Esophagus muscularis mucosa (tissue), 4 donors: Measurements from ENCODE around the gene CAGE1.

Experiments
- EP300 ChIP-seq: sonication (generic); formaldehyde crosslinking; IDR thresholded peaks from one replicate; pipeline ENCODE4 v1.6.1; 2017; ENCODE audit warnings: antibody characterized with exemption
- POLR2A ChIP-seq: fragments of 450-650 bp; IDR thresholded peaks from one replicate; pipeline ENCODE4 v1.6.1; 2017; ENCODE audit warnings: antibody characterized with exemption, moderate library complexity, mild to moderate bottlenecking, low read depth
- POLR2AphosphoS5 ChIP-seq, 2 donors: sonication (generic); formaldehyde crosslinking; IDR thresholded peaks; one replicate each; pipeline ENCODE4 v1.6.1; 2017; ENCODE audit warnings: antibody characterized with exemption in 2 of 2
- TF ChIP-seq, protein P1 (sequence below), 3 experiments: fragments of 200-600 bp in 2 of 3; fragments of 450-650 bp in 1 of 3; sonication (generic) in 2 of 3; IDR thresholded peaks; one replicate each; pipeline ENCODE4 v1.5.1; 2017 to 2019; ENCODE audit warnings: antibody characterized with exemption in 3 of 3, mild to moderate bottlenecking in 2 of 3, moderate library complexity in 1 of 3

DNA sequence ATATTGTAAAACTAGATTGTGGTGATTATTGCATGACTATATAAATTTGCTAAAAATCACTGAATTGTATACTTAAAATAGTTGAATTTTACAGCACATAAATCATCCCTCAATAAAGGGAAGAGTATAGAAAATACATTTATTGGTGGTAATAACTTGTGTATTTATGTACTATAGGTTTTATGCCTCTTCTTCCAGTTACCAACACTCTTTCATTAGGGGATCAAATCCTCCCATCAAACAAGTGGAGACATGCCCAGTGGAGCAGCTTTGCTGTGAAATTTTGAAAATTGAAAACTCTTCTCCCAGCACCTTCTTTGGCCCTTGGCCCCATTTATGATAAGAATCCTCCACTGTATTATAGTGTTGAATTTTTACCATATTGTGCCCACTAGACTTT, 66.5 kb downstream of the CAGE1 start:
- TF ChIP-seq, protein P1, sequence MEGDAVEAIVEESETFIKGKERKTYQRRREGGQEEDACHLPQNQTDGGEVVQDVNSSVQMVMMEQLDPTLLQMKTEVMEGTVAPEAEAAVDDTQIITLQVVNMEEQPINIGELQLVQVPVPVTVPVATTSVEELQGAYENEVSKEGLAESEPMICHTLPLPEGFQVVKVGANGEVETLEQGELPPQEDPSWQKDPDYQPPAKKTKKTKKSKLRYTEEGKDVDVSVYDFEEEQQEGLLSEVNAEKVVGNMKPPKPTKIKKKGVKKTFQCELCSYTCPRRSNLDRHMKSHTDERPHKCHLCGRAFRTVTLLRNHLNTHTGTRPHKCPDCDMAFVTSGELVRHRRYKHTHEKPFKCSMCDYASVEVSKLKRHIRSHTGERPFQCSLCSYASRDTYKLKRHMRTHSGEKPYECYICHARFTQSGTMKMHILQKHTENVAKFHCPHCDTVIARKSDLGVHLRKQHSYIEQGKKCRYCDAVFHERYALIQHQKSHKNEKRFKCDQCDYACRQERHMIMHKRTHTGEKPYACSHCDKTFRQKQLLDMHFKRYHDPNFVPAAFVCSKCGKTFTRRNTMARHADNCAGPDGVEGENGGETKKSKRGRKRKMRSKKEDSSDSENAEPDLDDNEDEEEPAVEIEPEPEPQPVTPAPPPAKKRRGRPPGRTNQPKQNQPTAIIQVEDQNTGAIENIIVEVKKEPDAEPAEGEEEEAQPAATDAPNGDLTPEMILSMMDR (IDR thresholded peaks at IDR 0.05), result no peak
- no peak for TF ChIP-seq POLR2A
- TF ChIP-seq POLR2AphosphoS5 (IDR thresholded peaks at IDR 0.05), result no peak
- TF ChIP-seq EP300, result no peak
